ENCODE measurements around the gene TMEM176B. TPM values are rescaled to one million over a fixed set of nuclear protein-coding genes. Genes with fewer than 3 reads are reported as not detected.

TMEM176B gene
- total and polyA plus RNA-seq, 2 donors (not counting 3 experiments of a cell fraction or from before 2014, with no cell fraction given): 0.23 TPM; not detected in 1

GRCh38 chr7:150820148-150820547 is 20.0 kb upstream of the TMEM176B start:
- ChIA-PET POLR2A (no interaction called here), CTCF (no interaction called here)
- H3K9me3 ChIP-seq (replicated peaks; ENCODE audit: control insufficient read depth, insufficient read depth, low read length): no peaks in the 10 kb centered on the region
- H3K4me1 ChIP-seq (ENCODE audit: control insufficient read depth, extremely low read depth, insufficient read depth, low read length): no peaks in the 10 kb centered on the region
- H3K36me3 ChIP-seq (ENCODE audit: control insufficient read depth in 2 of 2, extremely low read depth in 1 of 2, insufficient read depth in 2 of 2, low read length in 2 of 2): no peaks in the 10 kb centered on the region
- H3K4me2 ChIP-seq (ENCODE audit: insufficient read depth, low read length): no peak overlapping the region
- H4K20me1 ChIP-seq (replicated peaks; ENCODE audit: control insufficient read depth, extremely low read depth, insufficient read depth, low read length): no peaks in the 10 kb centered on the region
- no peaks in the 10 kb centered on the region for H3K9me1 ChIP-seq (replicated peaks; ENCODE audit: control insufficient read depth, extremely low read depth, insufficient read depth, low read length)
- no peak overlapping the region for H3K9ac ChIP-seq (replicated peaks; ENCODE audit: extremely low read depth, insufficient read depth, low read length)
- H2AFZ ChIP-seq (ENCODE audit: low read depth, low read length): no peak overlapping the region
- peaks cover 6 to 9% of the 10 kb centered on the region in 2 experiments for H3K27me3 ChIP-seq (ENCODE audit: control insufficient read depth in 2 of 2, insufficient read depth in 2 of 2, low read length in 2 of 2)
- dilution Hi-C loops (cut with MboI; ENCODE audit: extremely low pct_ligation_motif_present, low sequenced_read_pairs) (no loop called here), intact Hi-C loops (cut with micrococcal nuclease) (no loop called here)
- H3K27ac ChIP-seq (ENCODE audit: insufficient read depth, low read depth, low read length): no peak overlapping the region
- H3K4me3 ChIP-seq (replicated peaks in 1 of 3; ENCODE audit: insufficient read depth in 1 of 3, low read depth in 1 of 3, low read length in 3 of 3): no peak overlapping the region
- H3K79me2 ChIP-seq (ENCODE audit: control insufficient read depth, insufficient read depth, low read length): no peaks in the 10 kb centered on the region
- no TSS peak for BruUV-seq (replicated peaks)
- FAIRE-seq (no peak), DNase-seq (ENCODE audit: low read depth, low spot score) (no peak)
- TF ChIP-seq EZH2 (IDR thresholded peaks at IDR 0.05; ENCODE audit: borderline replicate concordance, low read depth, low read length, severe bottlenecking) (no peak), MAX (IDR thresholded peaks at IDR 0.05; ENCODE audit: insufficient read depth, insufficient read length) (no peak), FOS (IDR thresholded peaks at IDR 0.05; ENCODE audit: borderline replicate concordance, insufficient read depth, low read length) (no peak), GATA2 (IDR thresholded peaks at IDR 0.05; ENCODE audit: insufficient read depth, insufficient read length, low read depth, low read length) (no peak), MYC (IDR thresholded peaks at IDR 0.05; ENCODE audit: low read depth, low read length) (no peak), POLR2A (IDR thresholded peaks at IDR 0.05; ENCODE audit: low read depth, low read length) (no peak)

- H3K27ac ChIP-seq (ENCODE audit: insufficient read depth, low read depth, low read length): no peak overlapping the region
- no peak overlapping the region for H2AFZ ChIP-seq (ENCODE audit: low read depth, low read length)
- H3K79me2 ChIP-seq (ENCODE audit: control insufficient read depth, insufficient read depth, low read length): no peaks in the 10 kb centered on the region
- no peaks in the 10 kb centered on the region for H3K9me3 ChIP-seq (replicated peaks; ENCODE audit: control insufficient read depth, insufficient read depth, low read length)
- H4K20me1 ChIP-seq (replicated peaks; ENCODE audit: control insufficient read depth, extremely low read depth, insufficient read depth, low read length): no peaks in the 10 kb centered on the region
- DNase-seq (ENCODE audit: low read depth, low spot score) (no peak), FAIRE-seq (no peak)
- ChIA-PET POLR2A (no interaction called here), CTCF (interaction anchor here (1.4 kb wide), 1 partner anchor 40 kb away, joined by 4 read pairs; no protein-coding TSS in a partner anchor)
- intact Hi-C loops (cut with micrococcal nuclease): no loop called here
- no peak overlapping the region for H3K4me3 ChIP-seq (replicated peaks in 1 of 3; ENCODE audit: insufficient read depth in 1 of 3, low read depth in 1 of 3, low read length in 3 of 3)
- dilution Hi-C loops (cut with MboI; ENCODE audit: extremely low pct_ligation_motif_present, low sequenced_read_pairs): no loop called here
- no peak for TF ChIP-seq MYC (IDR thresholded peaks at IDR 0.05; ENCODE audit: low read depth, low read length)
- TF ChIP-seq JUN (IDR thresholded peaks at IDR 0.05; ENCODE audit: borderline replicate concordance, insufficient read depth, insufficient read length, low read depth): no peak
- TF ChIP-seq POLR2AphosphoS5 (IDR thresholded peaks at IDR 0.05; ENCODE audit: insufficient read depth, low read depth, low read length): no peak
- TF ChIP-seq CTCF (IDR thresholded peaks at IDR 0.05; ENCODE audit: extremely low read depth in 1 of 2, insufficient read depth in 1 of 2, low read depth in 1 of 2, low read length in 2 of 2): no peak
- H3K4me1 ChIP-seq (ENCODE audit: control insufficient read depth, extremely low read depth, insufficient read depth, low read length): no peaks in the 10 kb centered on the region
- peaks cover 6 to 7% of the 10 kb centered on the region in 2 experiments for H3K27me3 ChIP-seq (ENCODE audit: control insufficient read depth in 2 of 2, insufficient read depth in 2 of 2, low read length in 2 of 2)
- no peaks in the 10 kb centered on the region for H3K9me1 ChIP-seq (replicated peaks; ENCODE audit: control insufficient read depth, extremely low read depth, insufficient read depth, low read length)
- H3K9ac ChIP-seq (replicated peaks; ENCODE audit: extremely low read depth, insufficient read depth, low read length): no peak overlapping the region
- H3K4me2 ChIP-seq (ENCODE audit: insufficient read depth, low read length): no peak overlapping the region
- BruUV-seq (replicated peaks): no TSS peak
- H3K36me3 ChIP-seq (ENCODE audit: control insufficient read depth in 2 of 2, extremely low read depth in 1 of 2, insufficient read depth in 2 of 2, low read length in 2 of 2): no peaks in the 10 kb centered on the region
These were observed 18.8 kb upstream of the TMEM176B start for GRCh38 chr7:150818971-150819370.
